GM21576 (cell line): ENCODE results near the gene FBXL17.

Source experiments
- ATAC-seq: cut with Tn5 transposase; IDR thresholded peaks from one replicate; pipeline ENCODE4 v1.9.1; 2021; ENCODE audit warnings: mild to moderate bottlenecking, moderate library complexity; ENCODE audit not compliant: unreplicated experiment

Gene FBXL17

DNA sequence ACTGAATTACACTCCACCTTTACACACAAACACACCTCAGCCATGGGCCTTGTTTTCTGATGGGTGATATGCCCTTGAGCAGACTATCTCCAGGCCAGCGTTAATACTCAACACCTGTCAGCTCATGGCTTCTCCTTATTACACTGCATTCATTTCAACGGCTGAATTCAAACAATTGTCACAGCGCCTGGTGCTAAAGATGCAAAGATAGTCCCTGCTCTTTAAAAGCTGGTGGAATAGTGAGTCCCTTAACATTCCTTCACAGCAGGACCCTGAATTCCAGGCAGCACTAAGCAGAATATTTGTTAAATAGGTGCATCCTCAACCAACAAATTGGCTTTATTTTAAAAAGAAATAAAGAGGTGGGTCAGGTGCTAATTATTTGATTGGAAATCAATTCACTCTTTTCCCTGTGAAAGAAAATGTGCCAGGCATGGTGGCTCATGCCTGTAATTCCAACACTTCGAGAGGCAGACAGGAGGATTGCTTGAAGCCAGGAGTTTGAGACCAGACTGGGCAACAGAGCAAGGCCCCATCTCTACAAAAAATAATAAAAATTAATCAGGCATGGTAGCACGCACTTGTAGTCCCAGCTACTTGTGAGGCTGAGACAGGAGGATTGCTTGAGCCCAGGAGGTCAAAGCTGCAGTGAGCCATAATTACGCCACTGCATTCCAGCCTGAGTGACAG, 555.4 kb downstream of the FBXL17 start:
- ATAC-seq: no peak

DNA sequence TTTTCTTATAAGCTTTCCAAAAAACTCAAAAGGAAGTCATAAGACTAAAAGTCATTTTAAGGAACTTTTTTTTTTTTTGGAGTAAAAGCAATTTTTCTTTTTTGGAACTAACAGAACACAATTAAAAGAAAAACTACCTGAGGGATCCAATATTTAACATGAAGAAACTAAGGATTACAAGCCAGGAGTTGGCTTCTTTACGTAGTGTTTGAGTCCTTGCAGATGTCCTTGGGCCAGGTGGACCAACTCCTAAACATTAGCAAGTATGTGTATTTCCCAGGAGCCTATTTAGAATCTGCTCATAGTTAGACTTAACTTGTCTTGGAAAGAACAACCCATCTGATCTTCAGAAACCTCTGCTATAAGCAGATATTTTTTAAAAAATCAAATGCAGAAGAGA, 557.1 kb downstream of the FBXL17 start:
- ATAC-seq: no peak

DNA sequence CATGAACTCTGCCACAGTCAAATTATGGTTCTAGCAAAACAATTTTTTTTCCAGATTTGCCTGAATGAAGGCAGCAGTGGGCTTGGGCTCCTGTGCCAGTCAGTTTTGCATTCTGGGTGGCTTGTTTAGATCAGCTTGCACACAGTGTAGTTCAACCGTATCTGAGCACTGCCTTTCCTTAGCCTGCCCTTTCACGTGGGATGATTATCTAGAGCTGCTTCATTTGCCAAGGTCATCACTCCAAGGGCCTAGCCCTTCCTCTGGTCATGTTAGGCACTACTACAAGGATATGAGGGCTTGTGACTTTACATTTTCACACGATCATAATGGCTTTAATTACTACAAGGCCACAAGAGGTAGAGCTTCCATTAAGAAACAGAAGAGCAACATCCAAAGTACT, 560.6 kb downstream of the FBXL17 start:
- no peak for ATAC-seq

DNA sequence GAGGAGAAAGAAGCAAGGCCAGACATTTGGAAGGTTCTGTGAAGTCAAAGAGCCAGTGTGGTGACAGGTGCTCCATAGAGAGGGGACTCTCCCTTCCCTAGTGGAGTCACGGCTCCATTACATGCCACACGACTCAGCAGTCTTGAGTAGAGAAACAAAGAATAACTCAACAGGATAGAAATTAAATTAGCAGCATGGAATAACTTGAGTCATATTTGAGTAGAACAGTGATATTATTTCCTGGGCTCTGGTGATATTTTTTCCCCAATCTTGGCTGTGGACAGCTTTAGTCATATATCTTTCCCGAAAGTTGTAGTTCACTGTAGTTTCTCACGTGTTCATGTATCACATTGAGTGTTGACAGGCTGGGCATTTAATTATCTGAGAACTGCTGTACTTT, 561.5 kb downstream of the FBXL17 start:
- ATAC-seq: no peak

DNA sequence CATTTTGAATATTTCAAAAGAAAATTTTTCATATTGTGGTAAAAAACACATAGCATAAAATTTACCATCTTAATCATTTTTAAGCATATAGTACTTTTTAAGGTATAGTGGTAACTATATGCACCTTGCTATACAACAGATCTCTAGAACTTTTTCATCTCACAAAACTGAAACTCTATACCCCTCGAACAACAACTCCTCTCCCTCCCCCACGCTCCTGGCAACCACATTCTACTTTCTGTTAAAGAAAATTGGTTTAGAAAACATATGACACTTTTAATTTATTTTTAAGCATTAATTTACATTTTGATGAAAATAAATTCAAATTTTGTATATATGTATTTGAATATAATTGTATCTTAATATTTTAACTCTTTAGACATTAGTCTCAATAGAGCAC, 563.9 kb downstream of the FBXL17 start:
- no peak for ATAC-seq

DNA sequence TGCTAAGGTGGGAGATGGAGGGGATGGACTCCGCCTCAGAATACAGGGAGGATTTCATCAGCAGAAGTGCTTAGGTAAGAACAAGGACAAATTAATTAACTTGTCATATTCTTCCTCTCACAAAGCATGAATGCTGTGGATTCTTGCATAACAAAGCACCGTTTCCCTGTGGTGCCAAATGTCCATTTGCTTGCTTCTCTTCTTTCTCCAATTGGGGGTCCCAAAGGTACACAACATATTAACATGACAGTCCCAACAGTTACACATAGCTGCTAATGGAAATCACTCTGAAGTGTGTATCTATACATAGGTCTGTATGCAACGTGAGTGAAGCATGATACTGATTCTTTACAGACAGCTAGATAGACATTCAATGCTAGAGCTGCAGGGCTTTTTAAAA, 564.5 kb downstream of the FBXL17 start:
- no peak for ATAC-seq

DNA sequence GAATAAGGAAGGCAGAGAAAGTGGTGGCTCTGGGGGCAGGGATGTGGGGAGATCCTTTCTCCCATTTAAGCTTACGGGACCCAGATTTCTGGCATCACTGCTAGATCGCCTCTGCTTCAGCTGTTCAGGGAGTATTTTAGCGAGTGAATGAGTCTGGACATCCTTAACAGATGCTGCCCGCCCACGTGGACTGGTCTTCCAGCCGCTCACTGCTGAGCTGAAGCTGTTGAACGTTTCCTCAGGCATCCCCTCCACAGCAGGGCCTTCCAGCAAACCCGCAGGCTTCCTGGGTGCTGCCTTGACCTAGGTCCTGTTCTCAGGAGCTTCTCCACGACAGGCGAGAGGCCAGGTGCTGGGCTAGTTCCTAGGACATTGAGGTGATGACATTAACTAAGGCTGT, 566.8 kb downstream of the FBXL17 start:
- no peak for ATAC-seq

DNA sequence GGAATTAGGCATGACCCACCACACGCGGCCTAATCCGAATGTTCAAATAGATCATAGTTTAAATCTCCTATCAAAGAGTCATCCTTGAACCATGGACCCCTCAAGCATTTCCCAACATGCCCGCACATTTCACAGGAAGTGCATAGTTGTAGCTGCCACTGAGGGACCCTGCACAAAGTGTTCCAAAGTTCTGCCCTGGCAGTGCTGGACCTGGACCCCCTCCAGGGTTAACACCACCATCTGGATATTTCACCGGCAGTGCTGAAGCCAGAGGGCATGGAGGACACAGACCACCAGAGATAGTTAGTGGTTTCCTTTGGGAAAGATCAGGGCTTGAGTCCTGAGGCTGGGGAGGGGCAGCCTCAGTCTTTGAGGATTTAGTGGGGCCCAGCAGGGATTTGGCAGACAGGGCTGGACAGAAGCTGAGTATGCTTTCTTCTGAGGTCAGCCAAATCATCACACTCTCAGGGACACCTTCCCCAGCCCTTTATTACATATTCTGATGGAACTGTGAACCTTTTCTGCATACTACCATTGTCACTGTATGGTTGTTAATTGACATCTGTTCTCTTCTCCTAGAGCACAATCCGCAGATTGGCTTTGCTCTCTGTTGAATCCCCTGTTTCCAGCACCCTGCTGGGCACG, 567.6 kb downstream of the FBXL17 start:
- no peak for ATAC-seq

DNA sequence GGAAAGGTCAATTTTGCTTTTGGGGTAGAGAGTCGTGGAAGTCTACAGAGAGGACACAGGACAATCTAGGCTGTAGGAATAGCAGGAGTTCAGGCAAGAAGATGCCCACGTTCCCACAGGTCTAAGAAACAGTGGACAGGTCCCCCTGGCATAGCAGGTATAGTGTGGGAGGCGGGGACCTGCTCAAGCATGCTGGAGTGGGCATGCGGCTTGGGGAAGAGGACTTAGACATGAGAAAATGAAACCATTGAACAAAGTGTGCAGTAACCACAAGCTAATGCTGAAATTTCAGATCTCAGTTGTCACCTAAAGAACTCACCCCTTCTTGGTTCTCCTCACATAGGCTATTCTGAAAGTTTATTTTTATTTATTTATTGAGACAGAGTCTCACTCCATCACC, 568.3 kb downstream of the FBXL17 start:
- ATAC-seq: peak; percentile 79

DNA sequence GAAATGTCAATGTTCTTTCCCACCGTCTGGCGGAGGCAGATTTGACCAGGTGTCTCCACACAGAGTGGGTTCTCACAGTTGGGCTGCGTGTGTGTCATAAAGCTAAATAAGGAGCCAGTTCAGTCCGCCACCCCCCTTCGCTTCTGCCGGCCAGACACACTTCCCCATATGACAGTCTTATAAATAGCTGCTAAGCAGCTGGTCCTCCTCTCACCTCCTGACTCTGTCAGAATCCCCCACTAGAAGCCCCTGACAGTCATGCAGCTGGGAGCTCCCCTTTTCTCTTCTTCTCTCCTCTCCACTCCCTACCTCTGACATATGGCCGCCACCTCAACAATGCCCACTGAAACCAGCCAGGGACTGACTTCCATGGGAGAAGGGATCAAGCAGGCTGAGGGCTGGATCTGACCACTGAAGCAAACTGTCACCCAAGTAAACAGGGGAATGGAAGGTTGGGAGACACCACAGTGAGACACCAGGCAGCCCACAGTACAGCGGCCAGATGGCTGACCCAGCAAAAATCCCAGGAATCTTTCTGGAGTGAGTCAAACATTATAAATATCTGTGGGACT, 569.2 kb downstream of the FBXL17 start:
- peak; percentile 89 for ATAC-seq

DNA sequence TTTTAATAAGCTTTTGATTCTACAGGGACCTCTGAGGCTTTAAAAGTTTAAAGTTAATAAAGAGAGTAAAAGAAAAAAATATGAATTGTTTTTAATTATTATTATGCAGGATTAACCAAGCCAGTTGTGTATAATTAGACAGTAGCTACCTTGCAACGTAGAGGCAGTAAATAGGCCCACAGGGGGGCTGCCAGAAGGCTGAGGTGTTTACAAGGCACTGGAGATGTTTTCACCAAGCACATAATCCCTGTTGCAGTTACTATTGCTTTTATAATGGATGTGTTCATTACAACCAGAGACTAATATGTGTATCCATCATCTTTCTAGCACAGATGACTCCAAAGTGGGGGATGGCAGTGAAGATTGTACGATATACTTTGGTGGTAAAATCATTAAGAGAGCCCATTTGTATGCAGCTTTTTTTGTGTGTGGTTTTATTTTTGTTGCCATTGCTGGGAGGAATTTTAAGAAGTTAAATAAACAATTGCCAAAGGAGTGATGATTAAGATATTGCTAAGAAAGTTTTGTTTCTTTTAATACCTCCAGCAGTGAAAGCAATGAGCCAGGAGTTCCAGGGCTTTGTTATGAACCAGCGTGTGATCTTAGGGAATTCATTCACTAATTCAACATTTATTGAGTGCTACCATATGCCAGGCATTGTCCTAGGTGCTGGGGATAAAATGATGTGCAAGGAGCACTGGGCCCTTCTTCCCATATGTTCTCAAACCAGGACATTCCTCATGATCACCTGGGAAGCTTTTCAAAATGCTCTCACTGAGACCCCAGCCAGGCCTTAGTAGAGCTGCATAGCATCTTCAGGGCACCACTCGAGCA, 572.5 kb downstream of the FBXL17 start:
- ATAC-seq: no peak
